ENCODE results near the gene ILF2.

DNA sequence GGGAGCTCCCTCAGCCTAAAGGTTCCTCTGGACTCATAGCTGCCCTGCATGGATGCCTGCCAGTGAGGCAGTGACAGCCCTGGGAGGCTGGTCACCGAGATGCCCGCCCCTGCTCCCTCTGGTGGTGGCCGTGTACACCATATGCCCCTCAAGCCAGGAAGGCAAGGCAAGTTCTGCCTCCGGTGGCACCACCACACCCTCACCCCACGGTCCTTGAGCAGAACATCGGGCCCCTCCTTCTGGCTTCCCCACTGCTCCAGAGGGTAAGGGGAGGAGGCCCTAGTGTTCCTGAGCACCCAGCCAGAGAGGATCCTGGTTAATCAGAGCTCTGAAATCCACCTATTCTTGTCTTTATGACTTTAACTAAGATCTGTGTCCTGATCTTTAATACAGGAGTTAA lies 53.1 kb downstream of the ILF2 start:
- TF ChIP-seq, protein P1, sequence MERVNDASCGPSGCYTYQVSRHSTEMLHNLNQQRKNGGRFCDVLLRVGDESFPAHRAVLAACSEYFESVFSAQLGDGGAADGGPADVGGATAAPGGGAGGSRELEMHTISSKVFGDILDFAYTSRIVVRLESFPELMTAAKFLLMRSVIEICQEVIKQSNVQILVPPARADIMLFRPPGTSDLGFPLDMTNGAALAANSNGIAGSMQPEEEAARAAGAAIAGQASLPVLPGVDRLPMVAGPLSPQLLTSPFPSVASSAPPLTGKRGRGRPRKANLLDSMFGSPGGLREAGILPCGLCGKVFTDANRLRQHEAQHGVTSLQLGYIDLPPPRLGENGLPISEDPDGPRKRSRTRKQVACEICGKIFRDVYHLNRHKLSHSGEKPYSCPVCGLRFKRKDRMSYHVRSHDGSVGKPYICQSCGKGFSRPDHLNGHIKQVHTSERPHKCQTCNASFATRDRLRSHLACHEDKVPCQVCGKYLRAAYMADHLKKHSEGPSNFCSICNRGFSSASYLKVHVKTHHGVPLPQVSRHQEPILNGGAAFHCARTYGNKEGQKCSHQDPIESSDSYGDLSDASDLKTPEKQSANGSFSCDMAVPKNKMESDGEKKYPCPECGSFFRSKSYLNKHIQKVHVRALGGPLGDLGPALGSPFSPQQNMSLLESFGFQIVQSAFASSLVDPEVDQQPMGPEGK (CRISPR knock-in tag; IDR thresholded peaks at IDR 0.05; ENCODE audit: borderline replicate concordance), result no peak
- no peak for TF ChIP-seq GLIS3 (CRISPR knock-in tag; IDR thresholded peaks at IDR 0.05)
- TF ChIP-seq ESRRG (CRISPR knock-in tag; IDR thresholded peaks at IDR 0.05), result no peak
- TF ChIP-seq, protein P2, sequence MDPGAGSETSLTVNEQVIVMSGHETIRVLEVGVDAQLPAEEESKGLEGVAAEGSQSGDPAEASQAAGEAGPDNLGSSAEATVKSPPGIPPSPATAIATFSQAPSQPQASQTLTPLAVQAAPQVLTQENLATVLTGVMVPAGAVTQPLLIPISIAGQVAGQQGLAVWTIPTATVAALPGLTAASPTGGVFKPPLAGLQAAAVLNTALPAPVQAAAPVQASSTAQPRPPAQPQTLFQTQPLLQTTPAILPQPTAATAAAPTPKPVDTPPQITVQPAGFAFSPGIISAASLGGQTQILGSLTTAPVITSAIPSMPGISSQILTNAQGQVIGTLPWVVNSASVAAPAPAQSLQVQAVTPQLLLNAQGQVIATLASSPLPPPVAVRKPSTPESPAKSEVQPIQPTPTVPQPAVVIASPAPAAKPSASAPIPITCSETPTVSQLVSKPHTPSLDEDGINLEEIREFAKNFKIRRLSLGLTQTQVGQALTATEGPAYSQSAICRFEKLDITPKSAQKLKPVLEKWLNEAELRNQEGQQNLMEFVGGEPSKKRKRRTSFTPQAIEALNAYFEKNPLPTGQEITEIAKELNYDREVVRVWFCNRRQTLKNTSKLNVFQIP (CRISPR knock-in tag; IDR thresholded peaks at IDR 0.05; ENCODE audit: borderline replicate concordance, low read depth), result no peak
- TF ChIP-seq, protein P3, sequence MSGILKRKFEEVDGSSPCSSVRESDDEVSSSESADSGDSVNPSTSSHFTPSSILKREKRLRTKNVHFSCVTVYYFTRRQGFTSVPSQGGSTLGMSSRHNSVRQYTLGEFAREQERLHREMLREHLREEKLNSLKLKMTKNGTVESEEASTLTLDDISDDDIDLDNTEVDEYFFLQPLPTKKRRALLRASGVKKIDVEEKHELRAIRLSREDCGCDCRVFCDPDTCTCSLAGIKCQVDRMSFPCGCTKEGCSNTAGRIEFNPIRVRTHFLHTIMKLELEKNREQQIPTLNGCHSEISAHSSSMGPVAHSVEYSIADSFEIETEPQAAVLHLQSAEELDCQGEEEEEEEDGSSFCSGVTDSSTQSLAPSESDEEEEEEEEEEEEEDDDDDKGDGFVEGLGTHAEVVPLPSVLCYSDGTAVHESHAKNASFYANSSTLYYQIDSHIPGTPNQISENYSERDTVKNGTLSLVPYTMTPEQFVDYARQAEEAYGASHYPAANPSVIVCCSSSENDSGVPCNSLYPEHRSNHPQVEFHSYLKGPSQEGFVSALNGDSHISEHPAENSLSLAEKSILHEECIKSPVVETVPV (CRISPR knock-in tag; IDR thresholded peaks at IDR 0.05), result no peak
- TF ChIP-seq TCF4 (CRISPR knock-in tag; IDR thresholded peaks at IDR 0.05; ENCODE audit: borderline replicate concordance), result no peak
- TF ChIP-seq ZNF8 (CRISPR knock-in tag; IDR thresholded peaks at IDR 0.05), result no peak
- no peak for TF ChIP-seq ZFP3 (CRISPR knock-in tag; IDR thresholded peaks at IDR 0.05)
- no peak for TF ChIP-seq ZNF565 (CRISPR knock-in tag; conservative IDR thresholded peaks at IDR 0.05; ENCODE audit: low read depth)
- TF ChIP-seq ZNF70 (CRISPR knock-in tag; IDR thresholded peaks at IDR 0.05), result no peak
- TF ChIP-seq ISL1 (CRISPR knock-in tag; IDR thresholded peaks at IDR 0.05), result no peak

All from SK-N-SH treated with all-trans-retinoic acid at 6 μM for 48 hours (cell line).